NCI-H1694 treated with DMSO at 0.1 percent for 48 hours (cell line): ENCODE data around the gene MARK2.
"Not testable (repeated sequence)": the region's sequence is repeated elsewhere in the genome, so short reads cannot be mapped to it uniquely, and the experiment has no call there.

Experiments used
- DNase-seq: peaks from one replicate; lab custom pipeline; 2025; lab: John Stamatoyannopoulos, UW

The MARK2 gene

DNA sequence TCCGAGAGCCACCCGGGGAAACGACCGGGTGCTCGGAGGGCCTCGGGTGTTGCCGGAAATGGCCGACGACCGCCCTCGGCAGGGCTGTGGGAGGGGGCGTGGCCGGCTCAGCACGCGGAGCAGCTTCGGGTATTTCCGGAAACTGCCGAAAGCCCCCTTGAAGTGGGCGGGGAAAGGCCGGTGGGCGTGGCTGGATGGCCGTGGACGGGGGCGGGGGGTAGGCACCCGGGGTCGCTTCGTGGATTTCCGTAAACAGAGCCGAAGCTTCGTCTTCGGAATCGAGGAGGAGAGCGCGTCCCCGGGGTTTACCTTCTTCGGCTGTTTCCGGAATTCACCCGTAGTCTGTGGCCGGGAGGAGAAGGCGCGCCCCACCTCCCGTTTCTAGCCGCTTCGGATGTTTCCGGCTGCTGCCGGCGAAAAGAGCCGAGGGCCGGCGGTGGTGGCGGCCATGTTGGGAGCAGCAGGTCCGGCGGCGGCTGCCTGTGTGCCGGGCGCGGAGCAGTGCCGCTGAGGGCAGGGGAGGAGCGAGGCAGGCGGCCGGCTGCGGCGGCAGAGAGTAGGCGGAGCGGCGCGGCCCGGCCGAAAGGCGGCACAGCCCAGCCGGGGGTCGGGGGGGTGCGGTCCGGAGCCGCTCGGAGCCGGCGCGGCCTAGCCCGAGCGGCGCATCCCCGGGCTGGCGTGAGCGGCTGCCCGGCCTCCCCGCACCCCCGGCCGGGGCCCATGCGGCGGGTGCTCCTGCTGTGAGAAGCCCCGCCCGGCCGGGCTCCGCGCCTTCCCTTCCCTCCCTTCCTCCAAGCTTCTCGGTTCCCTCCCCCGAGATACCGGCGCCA is at the start of gene MARK2:
TSS of gene MARK2 (plus strand) at position 433 of the 830 bp plus-strand sequence. CDS start at position 830, 397 bp downstream.
- peak; percentile 98 for DNase-seq

DNA sequence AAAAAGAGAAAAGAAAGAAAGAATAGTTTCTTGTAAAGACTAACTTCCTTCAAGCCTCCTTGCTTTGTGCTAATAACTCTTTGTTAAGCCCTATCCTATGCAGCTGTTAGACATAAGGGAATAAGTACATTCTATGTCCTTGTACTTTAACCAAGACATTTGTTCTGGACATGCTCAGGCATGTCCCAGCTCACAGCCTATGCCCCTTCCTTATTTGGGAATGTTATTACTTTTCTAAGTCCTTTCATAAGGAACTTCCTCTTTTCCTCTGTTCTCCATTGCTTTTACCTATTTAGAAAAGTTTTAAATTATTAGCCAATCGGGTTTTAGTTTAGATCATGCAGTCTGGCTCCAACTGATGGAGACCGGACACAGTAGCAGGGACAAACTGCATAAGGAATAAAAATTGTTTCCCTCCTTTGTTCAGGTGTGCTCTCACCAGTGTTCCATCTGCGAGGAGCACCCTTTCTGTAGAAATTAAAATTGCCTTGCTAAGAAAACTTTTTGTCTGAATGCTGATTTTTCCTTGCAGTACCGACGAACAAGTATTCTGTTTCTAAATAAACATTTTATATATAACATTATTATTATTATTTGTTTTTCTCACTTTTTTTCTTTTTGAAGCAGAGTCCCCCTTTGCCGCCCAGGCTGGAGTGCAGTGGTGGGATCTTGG is 47.3 kb upstream of the MARK2 start:
- no peak for DNase-seq

DNA sequence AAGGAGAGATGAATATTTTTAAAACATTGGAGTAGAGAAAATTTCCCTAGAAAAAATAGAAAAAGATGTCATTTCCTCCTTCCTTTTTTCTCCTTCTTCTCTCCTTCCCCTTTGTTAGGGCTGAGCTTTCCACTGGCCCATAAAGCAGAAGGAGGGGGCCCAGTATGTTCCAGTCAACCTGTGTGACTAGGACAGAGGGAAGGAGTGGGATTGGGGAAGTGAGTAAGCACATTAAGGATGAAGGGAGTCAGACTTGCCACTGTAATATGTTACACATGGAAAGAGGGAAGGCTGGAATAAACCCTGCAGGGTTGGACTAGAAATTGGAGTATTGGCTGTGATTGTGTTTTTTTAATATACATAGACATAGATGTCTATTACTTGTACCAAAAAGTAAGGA is 45.7 kb upstream of the MARK2 start:
- DNase-seq, result no peak

DNA sequence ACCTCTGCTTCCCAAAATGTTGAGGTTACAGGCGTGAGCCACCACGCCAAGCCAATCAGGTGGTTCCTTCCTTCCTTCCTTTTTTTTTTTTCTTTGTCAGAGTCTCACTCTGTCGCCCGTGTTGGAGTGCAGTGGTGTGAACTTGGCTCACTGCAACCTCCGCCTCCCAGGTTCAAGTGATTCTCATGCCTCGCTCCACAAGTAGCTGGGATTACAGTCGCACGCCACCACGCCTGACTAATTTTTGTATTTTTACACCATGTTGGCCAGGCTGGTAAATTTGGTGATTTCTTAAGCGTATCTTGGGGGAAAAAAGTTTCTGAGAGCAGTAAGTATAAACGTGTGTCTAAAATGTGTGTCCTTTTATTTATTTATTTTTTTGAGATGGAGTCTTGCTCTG is 43.8 kb upstream of the MARK2 start:
- no peak for DNase-seq

DNA sequence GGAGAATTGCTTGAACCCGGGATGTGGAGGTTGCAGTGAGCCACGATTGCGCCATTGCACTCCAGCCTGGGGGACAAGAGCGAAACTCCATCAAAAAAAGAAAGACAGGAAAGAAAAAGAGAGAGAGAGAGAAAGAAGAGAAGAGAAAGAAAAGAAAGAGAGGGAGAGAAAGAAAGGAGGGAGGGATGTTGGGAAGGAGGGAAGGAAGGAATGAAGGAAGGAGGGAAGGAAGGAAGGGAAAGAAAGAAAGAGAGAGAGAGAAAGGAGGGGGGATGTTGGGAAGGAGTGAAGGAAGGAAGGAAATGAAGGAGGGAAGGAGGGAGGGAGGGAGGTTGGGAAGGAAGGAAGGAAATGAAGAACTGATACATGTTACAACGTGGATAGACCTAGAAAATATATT is 38.0 kb upstream of the MARK2 start:
- no peak for DNase-seq

DNA sequence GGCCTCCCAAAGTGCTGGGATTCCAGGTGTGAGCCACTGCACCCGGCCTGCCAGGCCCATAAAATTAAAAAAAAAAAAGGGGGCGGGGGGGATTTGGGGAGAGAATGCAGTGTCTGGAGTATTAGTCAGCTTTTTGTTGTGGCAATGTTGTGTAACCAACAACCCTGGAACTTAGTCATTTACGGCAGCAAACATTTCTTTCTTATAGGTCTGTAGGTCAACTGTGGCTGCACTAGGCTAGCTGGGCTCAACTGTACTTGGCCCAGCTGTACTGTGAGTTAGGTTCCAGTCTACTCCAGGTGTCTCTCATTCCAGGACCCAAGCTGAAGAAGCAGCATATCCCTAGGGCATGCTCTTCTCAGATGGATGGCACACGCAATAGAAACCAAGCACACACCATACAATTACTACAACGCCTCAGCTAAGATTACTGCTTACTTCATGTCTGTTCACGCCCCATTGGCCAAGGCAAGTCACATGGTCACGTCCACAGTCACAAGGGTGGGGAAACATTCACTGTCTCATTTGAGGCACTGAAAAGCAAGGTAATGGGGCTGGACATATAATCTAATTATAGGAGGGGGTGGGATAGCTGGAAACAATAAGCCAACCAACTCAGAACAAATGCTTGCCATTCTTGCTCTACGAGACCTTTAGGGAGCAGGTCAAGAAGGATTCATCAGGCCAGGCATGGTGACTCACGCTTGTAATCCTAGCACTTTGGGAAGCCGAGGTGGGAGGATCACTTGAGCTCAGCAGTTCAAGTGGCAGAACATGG is 36.1 kb upstream of the MARK2 start:
- no peak for DNase-seq

DNA sequence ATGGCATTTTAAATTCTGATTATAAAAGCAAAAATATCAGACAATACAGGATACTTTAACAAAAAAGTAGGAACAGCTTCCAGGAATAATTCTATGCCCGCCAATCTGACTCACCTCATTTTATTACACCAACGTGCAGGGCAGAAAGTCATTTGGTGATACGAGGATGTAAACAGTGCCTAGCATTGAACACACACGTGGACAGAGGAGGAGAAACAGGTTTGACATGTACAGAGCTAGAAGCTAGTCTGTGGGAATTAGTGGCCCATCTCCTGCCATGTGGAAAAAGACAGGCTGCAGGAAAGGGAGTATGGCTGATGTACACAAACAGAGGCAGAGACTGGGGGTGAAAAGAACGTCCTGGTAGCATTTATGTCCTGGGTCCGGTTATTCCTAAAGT is 34.7 kb upstream of the MARK2 start:
- no peak for DNase-seq

DNA sequence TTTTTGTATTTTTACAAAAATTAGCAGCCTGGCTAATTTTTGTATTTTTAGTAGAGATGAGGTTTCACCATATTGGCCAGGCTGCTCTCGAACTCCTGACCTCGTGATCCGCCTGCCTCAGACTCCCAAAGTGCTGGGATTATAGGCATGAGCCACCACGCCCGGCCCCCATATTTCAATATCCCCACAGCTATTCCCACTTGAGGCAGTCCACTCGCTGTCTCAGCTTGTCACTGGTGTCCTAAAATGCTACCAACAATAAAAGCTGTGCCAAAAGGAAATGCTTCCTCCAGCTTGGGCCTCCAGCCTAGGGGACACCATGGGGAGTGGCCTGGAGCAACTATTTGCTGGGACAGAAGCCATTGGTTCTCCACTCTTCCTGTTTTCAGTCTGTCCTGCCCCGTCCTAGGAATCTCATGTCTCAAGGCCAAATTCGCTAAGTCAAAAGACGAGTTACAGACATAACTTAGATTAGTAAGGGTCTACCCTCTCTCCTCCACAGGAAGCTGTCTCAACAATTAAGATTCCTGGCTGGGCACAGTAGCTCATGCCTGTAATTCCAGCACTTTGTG is 33.0 kb upstream of the MARK2 start:
- no peak for DNase-seq

DNA sequence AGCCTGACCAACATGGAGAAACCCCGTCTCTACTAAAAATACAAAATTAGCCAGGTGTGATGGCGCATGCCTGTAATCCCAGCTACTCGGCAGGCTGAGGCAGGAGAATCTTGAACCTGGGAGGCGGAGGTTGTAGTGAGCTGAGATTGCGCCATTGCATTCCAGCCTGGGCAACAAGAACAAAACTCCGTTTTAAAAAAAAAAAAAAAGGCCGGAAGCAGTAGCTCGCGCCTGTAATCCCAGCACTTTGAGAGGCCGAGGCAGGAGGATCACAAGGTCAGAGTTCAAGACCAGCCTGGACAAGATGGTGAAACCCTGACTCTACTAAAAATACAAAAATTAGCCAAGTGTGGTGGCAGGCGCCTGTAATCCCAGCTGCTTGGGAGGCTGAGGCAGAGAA is 28.5 kb upstream of the MARK2 start:
- DNase-seq, result not testable (repeated sequence)

DNA sequence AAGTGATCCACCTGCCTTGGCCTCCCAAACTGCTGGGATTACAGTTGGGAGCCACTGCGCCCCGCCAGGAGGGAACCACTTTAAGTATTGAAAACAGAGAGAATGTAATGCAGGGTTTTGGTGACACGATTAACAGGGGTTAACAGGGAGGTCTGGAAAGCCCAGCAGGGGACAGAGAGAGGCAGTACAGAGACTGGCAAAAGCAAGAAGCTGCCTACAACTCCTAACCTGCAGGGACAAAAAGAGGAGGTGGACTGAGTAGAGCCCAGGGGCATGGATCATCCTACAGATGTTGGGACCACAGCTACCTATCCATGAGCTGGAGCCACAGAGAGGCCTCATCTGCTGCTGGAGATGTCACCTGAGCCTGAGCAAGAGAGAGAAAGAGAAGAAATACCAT is 27.4 kb upstream of the MARK2 start:
- DNase-seq, result no peak

DNA sequence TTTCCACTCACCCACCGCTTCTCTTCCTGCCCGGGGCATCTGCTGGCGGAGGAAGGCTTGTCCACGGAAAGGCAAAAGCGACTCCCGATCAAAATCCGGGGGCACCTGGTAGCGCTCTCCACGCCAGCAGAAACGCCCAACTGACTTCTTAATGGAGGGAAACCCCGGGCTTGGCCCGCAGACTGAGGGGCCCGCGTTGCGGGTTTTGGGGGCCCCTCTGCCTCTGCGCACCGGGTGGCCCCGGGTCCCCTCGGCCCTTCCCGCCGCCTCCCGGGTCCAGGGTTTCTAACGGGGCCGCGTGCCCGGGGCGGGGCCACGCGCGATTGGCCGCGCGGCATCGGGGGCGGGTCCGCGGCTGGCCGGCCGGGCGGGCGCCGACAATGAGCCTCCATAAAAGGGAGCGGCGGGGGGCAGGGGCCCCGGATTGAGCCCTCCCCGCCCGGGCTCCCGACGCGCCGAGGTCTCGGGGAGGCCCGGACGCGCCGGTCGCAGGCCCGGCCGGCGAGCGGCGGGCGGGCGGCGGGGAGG is 25.8 kb upstream of the MARK2 start, which contains the start of gene SPINDOC:
TSS of gene SPINDOC (plus strand) at position 422 of the 528 bp plus-strand sequence. CDS start 231 bp downstream, outside the sequence.
- peak; percentile 32 for DNase-seq

DNA sequence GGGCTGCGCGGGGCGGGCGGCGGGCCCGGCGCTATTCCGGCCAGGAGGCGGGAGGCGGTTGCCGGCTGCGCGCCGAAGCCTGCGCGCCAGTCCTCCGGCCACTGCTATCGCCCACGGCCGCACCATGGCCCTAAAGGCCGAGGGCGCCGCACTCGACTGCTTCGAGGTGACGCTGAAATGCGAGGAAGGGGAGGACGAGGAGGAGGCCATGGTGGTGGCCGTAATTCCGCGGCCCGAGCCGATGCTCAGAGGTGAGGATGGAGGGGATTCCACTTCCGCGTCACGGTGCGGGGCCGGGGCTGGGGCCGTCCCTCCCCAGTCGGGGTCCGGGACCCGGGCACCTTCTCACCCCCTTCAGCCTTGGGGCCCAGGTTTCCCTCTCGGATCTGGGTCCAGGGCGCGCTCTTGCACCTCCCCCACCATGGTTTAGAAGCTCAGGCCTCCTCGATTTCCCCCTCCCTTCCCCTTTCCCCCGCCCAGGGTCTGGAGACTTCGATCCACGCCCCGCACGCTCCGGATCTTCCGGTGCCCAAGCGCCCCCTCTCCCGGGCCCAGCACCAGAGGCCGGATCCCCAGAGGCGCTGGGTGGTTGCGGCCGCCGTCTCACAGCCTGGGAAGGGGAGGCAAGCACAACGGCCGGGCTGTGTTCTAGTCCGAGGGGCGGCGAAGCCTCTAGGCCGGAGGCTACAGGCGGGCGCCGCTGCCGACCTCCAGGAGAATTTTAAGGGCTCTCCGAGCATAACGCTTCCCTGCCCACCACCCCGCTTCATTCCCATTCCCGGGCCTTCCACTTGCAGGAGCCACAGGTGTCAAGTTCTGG is 25.1 kb upstream of the MARK2 start:
- DNase-seq, result no peak

DNA sequence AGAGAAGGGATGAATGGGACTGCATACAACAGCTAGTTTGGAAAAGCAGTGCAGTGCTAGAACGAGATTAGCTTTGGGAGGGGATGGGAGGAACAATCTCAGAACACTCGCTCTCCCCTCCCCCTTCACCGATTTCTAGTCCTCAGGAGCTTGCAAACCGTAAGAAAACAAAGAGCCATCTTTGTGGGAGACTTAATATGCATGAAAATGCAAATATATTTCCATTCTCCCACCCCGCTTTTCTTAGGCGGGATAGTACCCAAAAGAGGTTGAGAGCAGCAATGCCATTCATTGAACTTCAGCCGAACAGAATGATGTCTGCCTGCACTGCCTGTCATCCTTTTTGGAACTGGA is 24.6 kb upstream of the MARK2 start:
- DNase-seq, result no peak

DNA sequence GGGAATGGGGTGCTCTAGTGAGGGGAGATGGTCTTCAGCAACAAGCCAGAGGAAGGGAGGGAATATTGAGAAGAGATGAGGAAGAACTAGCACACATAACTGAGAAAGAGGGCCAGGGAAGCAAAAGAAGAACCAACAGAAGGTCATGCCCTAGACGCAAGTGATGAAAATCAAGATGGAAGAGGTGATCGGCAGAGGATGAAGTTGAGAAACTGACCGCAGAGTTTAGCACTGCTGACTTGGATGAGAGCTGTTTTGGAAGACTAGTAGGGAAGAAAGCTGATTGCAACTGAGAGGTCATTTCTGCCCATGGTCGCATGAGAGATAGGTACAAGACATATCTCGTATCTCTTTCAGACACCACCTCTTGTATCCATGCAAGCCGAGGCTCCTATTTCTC is 22.7 kb upstream of the MARK2 start:
- DNase-seq, result no peak

DNA sequence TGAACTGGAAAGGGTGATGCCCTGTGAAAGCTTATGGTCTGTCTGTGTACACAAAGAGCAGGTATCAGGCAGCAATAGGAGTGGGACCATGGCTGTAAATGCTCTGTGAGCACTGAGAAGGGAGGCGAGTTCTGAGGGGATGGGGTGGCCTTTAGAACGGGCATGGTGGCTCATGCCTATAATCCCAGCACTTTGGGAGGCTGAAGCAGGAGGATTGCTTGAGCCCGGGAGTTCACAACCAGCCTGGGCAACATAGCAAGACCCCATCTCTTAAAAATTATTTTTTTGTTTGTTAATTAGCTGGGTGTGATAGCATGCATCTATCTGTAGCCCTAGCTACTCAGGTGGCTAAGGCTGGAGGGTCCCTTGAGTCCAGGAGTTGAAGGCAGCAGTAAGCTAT is 22.2 kb upstream of the MARK2 start:
- no peak for DNase-seq

DNA sequence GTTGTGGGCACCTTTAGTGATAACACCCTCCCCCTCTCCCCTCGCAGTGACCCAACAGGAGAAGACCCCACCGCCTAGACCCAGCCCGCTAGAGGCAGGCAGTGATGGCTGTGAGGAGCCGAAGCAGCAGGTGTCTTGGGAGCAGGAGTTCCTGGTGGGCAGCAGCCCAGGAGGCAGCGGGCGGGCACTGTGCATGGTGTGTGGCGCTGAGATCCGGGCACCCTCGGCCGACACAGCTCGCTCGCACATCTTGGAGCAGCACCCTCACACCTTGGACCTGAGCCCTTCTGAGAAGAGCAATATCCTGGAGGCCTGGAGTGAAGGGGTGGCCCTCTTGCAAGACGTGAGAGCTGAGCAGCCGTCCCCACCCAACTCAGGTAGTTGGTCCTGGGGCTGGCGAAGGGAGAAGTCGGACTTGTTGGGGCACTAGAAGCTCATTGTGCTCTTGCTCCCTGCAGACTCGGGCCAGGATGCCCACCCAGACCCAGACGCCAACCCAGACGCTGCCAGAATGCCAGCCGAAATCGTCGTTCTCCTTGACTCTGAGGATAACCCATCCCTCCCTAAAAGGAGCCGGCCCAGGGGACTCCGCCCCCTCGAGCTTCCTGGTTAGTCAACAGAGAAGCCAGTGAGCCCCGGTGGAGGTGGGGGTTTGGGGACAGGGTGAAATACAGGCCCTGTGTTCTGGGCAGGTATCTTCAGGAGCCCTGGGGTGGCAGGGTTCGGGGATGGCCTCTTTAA is 21.0 kb upstream of the MARK2 start:
- no peak for DNase-seq

DNA sequence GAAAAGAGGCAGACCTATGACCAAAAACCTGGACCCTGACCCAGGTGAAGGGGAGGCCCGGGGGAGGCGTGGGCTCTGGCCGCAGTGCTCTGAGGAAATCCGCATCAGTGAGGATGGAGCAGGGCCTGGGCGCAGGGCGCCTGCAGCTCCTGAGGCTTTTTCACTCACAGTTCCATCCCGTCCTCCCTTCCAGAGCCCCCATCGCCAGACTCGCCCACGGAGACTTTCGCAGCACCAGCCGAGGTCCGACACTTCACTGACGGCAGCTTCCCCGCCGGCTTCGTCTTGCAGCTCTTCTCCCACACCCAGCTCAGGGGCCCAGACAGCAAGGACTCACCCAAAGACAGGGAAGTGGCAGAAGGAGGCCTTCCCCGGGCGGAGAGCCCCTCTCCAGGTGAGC is 20.3 kb upstream of the MARK2 start:
- DNase-seq, result no peak

DNA sequence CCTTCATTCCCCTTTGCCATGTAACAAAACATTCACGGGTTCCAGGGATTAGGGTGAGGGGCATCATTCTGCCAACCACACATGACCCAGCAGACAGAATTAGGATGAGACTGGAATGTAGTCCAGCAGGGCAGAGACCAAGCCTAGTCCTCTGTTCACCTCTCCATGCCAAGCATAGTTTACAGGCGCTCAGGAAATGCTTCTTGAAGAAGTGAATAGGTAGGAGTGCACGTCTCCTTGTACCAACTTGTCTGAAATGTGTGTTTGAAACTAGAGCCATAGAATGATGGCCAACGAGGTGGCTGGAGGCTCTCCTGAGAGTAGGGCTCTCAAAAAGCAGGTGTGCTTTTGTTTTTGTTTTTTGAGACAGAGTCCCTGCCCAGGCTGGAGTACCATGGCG is 17.5 kb upstream of the MARK2 start:
- DNase-seq, result no peak

DNA sequence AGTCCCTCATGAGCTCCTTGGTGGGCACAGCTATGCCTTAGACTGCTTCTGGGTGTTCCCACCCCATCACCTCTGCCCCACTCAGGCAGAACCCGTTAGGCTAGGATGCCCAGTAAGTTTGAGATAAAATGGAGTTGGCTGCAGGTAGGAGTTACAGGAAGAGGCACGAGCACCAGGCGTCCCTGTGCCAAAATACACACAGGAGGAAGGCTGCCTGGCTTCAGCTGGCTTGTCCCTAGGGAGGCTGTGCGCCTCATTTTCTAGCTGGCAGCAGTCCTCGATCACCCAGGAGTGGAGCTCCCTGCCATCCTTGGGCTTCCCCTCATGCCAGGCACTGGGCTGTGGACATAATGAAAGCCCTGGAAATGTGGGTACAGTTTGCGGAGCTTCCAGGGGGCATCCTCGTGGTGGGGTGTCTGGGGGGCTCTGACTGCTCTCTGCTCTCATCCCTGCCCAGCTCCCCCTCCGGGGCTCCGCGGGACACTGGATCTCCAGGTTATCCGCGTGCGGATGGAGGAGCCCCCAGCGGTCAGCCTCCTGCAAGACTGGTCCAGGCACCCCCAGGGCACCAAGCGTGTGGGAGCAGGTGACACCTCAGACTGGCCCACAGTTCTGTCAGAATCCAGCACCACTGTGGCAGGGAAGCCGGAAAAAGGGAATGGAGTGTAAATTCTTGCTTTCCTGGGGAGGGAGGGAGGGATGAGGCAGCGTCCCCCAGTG is 12.3 kb upstream of the MARK2 start:
- DNase-seq, result no peak
